ENCODE results near the gene NEMP1.
"Not testable (repeated sequence)": the region's sequence is repeated elsewhere in the genome, so short reads cannot be mapped to it uniquely, and the experiment has no call there.

The NEMP1 gene

DNA sequence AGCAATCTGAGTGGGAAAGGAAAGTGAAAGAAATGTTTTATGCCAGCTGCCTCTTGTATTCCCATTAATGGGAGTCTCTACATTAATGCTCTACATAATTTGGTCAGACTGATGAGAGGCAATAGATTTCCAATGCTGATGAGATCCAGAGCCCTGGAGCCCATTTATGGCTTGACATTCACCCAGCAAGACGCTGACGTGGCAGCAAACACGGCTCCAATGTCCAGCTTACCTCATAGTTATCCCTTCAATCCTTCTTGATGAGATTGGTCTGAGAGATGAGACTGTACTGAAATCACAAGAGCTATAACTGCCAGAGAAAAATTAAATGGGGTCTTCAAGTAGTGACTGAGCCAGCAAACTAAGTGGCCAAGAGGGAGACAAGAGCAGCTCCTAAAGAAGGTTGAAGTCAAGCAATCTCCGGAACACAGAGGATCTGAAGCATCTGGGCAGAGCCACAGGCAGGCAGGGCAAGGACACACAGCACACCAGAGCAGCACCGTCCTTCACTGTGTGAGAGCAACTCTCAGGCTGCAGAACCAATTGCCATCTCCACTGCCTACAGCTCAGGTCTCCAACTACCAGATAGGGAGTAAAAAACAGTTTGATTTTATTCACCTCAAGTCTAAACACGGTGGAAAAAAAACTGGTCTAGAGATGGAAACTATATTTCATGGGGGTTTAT lies 21.4 kb downstream of the NEMP1 start:
- no peak for DNase-seq (ENCODE audit: low read depth in 2 of 3, low spot score in 2 of 3)

GRCh38 chr12:57055824-57056223 lies 22.8 kb downstream of the NEMP1 start:
- no peak for DNase-seq (ENCODE audit: low read depth in 2 of 3, low spot score in 2 of 3)

DNA sequence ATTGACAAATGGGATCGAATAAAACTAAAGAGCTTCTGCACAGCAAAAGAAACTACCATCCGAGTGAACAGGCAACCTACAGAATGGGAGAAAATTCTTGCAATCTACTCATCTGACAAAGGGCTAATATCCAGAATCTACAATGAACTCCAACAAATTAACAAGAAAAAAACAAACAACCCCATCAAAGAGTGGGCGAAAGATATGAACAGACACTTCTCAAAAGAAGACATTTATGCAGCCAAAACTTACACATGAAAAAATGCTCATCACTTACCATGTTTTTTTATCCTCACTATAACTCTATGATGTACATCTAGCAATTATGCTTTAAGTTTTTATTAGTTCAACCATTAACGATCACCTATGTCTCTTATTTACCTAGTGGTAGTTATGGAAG lies 24.7 kb downstream of the NEMP1 start:
- not testable (repeated sequence) for DNase-seq (ENCODE audit: low read depth in 2 of 3, low spot score in 2 of 3)

- not testable (repeated sequence) for DNase-seq (ENCODE audit: low read depth in 2 of 3, low spot score in 2 of 3)
Measured at GRCh38 chr12:57053146-57053545, 25.4 kb downstream of the NEMP1 start.

DNA sequence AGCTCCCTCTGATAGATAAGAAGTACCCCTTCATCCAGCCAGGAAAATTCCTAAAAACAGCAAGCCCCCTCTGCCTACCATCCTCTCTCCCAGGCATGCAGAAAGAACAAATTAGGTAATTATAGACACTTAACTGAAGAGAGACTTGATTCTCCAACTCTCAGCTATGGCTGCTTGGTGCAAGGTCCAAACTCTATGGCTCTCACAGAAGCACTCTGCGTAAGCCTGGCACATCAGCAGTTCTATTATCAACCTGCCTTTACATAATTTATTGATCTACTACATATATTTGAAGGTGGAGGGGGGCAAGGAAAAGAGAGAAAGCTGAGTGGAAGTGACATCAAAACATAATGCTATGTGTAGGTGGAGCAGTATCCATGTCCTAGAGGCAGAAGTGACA lies 27.6 kb downstream of the NEMP1 start:
- DNase-seq (ENCODE audit: low read depth in 2 of 3, low spot score in 2 of 3): no peak

DNA sequence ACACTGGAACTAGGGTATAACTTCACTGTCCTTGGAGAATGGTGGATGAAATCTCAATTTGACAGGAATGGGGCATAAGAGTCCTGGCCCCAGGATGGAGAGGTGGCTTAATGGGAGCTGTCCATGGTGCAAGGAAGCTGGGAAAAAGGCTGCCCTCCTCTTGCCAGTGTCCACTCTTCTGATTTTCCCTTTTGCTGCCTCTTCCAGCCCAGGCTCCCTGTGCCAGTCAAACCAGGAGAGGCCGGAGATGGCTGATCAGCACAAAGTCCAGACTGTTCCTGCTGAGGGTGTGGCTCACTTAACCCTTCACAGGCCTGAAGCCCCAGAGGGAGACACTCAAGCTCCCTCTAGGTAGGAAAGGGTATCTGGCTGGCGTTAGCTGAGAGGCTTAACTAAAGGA lies 28.7 kb downstream of the NEMP1 start, which contains the start of gene MYO1A:
Gene MYO1A, minus strand, starts transcription at position 240 of the 400 bp plus-strand sequence. CDS start 1,806 bp downstream, outside the sequence.
- no peak for DNase-seq (ENCODE audit: low read depth in 2 of 3, low spot score in 2 of 3)

DNA sequence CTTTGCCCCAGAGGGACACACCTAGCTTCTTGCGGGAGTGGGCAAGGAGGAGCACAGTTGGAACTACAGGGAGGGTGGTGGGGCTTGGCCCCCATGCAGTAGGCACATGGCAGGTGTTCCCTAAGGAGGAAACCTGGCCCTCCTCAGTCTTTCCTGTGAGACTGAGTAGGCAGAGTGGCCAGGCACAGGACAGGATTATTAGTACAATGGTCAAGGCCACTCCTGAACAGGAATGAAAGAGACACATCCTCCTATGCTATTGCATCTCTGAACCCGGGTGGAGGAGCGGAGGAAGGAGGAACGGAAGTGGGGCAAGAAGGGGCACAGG lies 29.5 kb downstream of the NEMP1 start:
- no peak for DNase-seq (ENCODE audit: low read depth in 2 of 3, low spot score in 2 of 3)

DNA sequence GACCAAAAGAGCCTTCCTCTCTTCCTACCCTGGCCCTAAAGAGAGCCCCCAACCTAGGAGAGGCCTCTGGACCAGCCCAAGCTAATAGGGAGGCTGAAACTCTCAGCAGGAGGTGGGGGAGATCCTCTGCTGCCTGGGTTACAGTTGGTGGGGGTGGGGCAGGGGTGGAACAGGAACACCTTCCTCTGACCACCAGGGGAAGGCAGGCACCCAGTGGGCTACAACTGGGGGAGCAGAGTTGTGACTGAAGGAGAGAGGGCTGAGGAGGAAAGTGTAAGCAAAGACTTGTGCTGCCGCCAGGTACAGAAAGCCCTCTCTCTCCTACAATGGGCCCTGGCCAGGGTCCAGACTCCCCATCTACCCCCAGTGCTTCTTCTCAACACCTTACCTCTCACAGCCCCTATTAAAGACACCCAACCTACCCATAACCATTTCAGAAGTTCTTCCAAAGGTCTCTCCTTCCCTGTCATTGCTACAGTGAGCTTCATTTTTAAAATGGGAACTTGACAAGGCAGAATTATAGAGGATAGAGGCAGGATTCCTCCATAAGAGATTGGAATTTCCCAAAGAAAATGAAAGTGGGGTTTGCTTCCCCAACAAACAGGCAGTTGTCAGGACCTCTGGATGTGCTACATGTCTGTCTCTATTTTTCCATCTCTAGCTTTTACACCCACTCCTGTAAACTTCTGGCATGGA lies 30.0 kb downstream of the NEMP1 start:
- no peak for DNase-seq (ENCODE audit: low read depth in 2 of 3, low spot score in 2 of 3)

GRCh38 chr12:57047981-57048380 lies 30.6 kb downstream of the NEMP1 start:
- DNase-seq (ENCODE audit: low read depth in 2 of 3, low spot score in 2 of 3): no peak

DNA sequence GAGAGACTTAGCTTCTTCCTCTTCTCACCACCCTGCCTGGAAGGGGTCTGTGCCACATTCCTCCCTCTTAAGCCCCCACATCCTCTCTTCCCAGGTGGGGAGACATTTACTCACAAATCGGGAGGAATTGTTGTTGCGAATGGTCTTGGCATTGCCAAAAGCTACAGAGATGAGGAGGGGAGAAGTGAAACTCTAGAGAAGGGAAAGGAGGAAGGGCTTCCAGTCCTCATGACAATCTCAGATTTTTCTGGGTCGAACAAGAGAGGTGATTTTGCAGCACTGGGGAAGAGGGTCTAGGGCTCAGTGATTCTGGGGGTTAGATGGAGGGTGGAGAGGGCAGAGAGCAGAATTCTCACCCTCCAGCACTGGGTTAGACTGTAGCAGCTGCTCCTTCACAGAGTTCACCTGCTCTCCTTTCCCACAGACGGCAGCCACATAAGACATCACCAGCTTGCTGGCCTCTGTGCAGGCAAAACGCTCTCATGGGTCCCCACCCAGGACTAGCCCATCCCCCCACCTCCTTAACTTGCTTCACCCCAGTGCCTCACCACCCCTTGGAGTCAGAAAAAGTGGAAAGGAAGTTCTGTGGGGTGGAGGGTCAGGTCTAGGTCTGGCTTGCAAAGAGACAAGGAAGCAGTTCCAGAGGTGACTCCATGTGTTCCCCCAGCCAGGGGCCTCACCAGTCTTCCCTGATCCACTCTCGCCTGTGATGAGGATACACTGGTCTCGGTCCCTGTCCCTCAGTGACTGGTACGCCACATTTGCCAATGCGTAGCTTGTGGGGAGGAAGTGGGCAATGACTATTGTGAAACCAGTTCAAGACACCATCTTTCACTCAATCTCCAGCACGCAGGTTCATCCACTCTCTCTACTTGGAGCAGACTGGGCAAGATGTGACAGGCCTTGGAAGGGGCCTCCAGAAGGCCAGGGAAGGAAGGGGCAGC lies 31.4 kb downstream of the NEMP1 start:
- peak; percentile 26 to 40 (median 31) for DNase-seq (ENCODE audit: low read depth in 2 of 3, low spot score in 2 of 3)

GRCh38 chr12:57046086-57046791 lies 32.4 kb downstream of the NEMP1 start:
- DNase-seq (ENCODE audit: low read depth in 2 of 3, low spot score in 2 of 3): no peak

GRCh38 chr12:57044889-57045288 lies 33.7 kb downstream of the NEMP1 start:
- DNase-seq (ENCODE audit: low read depth in 2 of 3, low spot score in 2 of 3): no peak

GRCh38 chr12:57044468-57044867 lies 34.1 kb downstream of the NEMP1 start:
- DNase-seq (ENCODE audit: low read depth in 2 of 3, low spot score in 2 of 3): no peak

GRCh38 chr12:57042695-57043094 lies 35.9 kb downstream of the NEMP1 start:
- no peak for DNase-seq (ENCODE audit: low read depth in 2 of 3, low spot score in 2 of 3)

DNA sequence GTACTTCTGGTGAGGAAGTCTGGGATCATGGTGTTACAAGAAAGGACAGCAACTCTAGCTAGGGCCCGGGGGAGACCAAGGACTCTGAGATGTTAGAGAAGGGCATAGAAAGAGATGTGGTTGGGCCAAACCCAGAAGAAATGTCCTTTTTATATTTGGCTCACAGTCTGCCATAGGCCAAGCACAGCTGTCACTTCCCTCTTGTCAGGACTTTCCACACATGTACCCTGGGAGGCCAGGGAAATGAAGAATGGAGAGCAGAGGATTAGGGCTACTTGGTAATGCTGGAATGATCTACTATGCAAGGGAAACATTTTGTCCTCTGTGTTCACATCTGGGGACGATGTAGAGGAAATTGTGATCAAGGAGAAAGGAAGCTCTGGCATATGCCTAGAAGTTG lies 37.8 kb downstream of the NEMP1 start:
- no peak for DNase-seq (ENCODE audit: low read depth in 2 of 3, low spot score in 2 of 3)

DNA sequence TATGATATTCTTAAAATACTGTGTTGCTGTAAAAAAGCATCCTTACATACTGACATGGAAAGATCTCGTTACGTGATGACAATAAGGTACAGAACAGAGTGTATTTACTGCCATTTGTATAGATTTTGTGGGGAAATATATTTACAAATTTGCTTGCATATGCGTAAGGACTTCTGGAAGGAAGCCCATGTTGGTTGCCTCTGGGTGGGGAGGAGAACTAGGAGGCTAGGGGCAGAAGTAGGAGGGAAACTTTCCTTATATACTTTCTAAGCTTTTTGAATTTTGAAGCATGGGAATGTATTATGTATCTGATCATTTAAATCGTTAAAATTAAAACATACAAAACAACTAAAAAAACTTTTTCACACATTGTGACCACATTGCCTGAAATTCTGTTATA lies 38.4 kb downstream of the NEMP1 start:
- DNase-seq (ENCODE audit: low read depth in 2 of 3, low spot score in 2 of 3): no peak

DNA sequence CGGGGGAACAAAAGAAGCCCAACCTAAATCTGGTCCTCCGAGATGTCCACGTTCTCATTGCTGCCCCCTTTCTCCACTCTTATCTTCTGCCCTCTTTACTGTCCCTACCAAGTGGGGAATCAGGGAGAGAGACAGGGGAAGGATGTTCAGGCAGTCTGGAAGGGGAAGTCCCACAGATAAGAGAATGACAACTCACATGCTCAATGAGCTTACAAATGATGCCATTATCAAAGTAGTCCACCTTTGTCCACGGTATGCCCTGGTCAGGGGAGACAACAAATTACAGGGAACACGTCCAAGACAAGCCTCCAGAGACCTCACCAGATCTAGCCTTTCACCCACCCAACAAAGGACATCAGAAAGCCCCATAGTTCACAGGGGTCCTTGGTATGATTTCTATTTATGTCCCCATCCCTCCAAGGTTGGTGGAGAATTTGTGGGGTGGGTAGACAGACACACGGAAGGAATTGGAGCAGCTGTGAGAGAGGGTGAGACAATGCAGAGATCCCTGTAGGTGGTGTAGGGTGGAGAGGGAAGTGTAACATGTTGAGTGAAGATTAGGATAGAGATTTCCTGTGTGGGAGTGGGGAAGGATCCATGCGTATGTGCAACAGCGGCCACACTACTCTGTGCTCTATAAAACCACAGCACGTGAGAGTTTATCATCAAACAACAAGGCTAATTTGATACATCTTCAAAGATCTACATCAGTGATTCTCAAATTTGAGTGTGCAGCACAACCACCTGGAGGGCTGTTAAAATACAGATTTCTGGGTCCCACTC lies 39.4 kb downstream of the NEMP1 start:
- DNase-seq (ENCODE audit: low read depth in 2 of 3, low spot score in 2 of 3): no peak

DNA sequence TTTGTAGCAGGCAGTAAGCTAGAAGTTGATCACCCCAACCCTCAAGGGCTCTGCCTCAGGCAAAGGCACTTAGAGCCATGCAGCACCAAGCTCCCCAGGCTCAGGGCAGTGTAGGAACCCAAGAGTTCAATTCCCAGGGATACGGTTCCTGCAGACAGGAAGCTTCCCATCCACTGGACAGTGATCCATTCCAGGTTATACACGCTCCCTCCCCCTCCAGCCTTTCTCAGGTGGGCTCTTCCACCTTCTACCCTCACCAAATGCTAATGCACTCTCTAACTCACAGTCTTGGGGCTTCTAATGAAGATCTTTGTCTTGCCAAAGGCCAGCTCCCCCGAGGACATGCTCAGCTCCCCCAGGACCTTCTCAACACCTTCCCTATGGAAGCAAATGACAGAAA lies 41.3 kb downstream of the NEMP1 start:
- DNase-seq (ENCODE audit: low read depth in 2 of 3, low spot score in 2 of 3): no peak

- no peak for DNase-seq (ENCODE audit: low read depth in 2 of 3, low spot score in 2 of 3)
Measured at GRCh38 chr12:57033431-57033830, 45.2 kb downstream of the NEMP1 start.

DNA sequence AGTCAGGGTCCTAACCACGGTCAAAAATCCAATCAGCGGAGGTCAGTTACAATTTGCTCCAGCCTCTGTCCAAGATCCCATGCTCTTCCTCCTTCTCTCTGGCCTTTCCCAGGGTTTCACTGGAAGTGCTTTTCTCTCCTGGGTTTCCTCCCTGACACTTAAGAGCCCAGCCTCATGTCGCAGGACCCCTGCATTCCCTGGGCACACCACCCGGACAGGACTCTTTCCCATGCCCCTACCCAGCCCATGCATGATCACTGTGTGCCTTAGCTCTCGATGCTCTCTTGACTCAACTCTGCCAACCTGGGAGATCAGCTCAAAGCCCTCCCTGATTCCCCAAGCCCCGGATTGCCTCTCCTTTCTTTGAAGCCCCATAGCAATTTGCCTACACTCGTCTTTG lies 46.8 kb downstream of the NEMP1 start:
- DNase-seq (ENCODE audit: low read depth in 2 of 3, low spot score in 2 of 3): no peak
